Chondrocyte (in vitro differentiated cells): ENCODE results near the gene ALDOC. TPM values are rescaled to one million over a fixed set of nuclear protein-coding genes. Genes with fewer than 3 reads are reported as not detected.
"Not testable (repeated sequence)": the region's sequence is repeated elsewhere in the genome, so short reads cannot be mapped to it uniquely, and the experiment has no call there.

Source experiments
- DNase-seq: peaks from one replicate; pipeline ENCODE4 v3.0.0; 2021; ENCODE audit warnings: mixed read lengths, low spot score
- H3K27ac Mint-ChIP-seq: one replicate; pipeline ENCODE4 v1.8.0; 2021; ENCODE audit warnings: mild to moderate bottlenecking, moderate library complexity, mixed read lengths; ENCODE audit not compliant: unreplicated experiment
- H3K27me3 Mint-ChIP-seq: 2 replicates; pipeline ENCODE4 v1.8.0; 2021; ENCODE audit warnings: low read depth, mixed read lengths
- H3K36me3 Mint-ChIP-seq: 2 replicates; pipeline ENCODE4 v1.8.0; 2021; ENCODE audit warnings: low read depth, mixed read lengths
- H3K4me1 Mint-ChIP-seq: 2 replicates; pipeline ENCODE4 v1.8.0; 2021; ENCODE audit warnings: low read depth, mild to moderate bottlenecking, mixed read lengths
- H3K4me3 Mint-ChIP-seq: one replicate; pipeline ENCODE4 v1.8.0; 2021; ENCODE audit warnings: mild to moderate bottlenecking, moderate library complexity, mixed read lengths; ENCODE audit not compliant: unreplicated experiment
- H3K9me3 Mint-ChIP-seq: 2 replicates; pipeline ENCODE4 v1.8.0; 2021; ENCODE audit warnings: low read depth, mixed read lengths
- CTCF ChIP-seq: fragments of 200-600 bp; sonication (generic); IDR thresholded peaks from 2 replicates; pipeline ENCODE4 v1.5.0; 2021; ENCODE audit warnings: antibody characterized with exemption, mild to moderate bottlenecking, moderate library complexity
- total RNA-seq: library from RNA; stranded (reverse); gene quantifications from 3 replicates; pipeline ENCODE4 v1.2.1, GENCODE V29; 2021

ALDOC gene
- total RNA-seq, 1 donor from 2014 or later, result 9.5 TPM

DNA sequence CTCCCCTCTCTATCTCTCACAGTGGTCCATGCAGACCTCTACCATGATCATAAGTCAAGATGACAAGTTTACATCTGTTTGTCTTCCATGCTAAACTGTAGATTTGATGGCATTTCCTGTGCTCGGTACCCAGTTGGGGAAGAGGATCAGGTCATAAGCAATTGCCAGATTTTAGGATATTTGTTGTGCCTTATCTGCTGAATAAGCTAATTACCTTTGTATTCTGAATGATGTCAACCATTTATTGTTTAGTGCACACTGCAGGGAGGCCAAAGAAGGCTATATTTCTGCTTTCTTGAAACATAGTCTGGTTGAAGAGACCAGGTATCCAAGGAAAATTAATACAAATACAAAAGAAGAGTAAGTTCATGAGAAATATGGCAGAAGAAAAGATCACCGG is 5.8 kb upstream of the ALDOC start:
- DNase-seq, result no peak
- H3K27me3 Mint-ChIP-seq, result no peaks in the 10 kb centered on the region
- no peaks in the 10 kb centered on the region for H3K4me1 Mint-ChIP-seq
- TF ChIP-seq CTCF, result no peak
- H3K4me3 Mint-ChIP-seq, result no peak overlapping the region
- H3K9me3 Mint-ChIP-seq, result no peaks in the 10 kb centered on the region
- H3K36me3 Mint-ChIP-seq, result peaks cover 13% of the 10 kb centered on the region
- H3K27ac Mint-ChIP-seq, result no peak overlapping the region

- no peak for TF ChIP-seq CTCF
- no peaks in the 10 kb centered on the region for H3K4me1 Mint-ChIP-seq
Observed at GRCh38 chr17:28580959-28581358, 4.3 kb upstream of the ALDOC start.

GRCh38 chr17:28579526-28579925 is 2.8 kb upstream of the ALDOC start:
- Mint-ChIP-seq H3K4me3 (no peak overlapping the region), H3K9me3 (no peaks in the 10 kb centered on the region)
- no peak for TF ChIP-seq CTCF

More at GRCh38 chr17:28580959-28581358, 4.3 kb upstream of the ALDOC start:
- Mint-ChIP-seq H3K36me3 (peaks cover 13% of the 10 kb centered on the region), H3K27me3 (no peaks in the 10 kb centered on the region), H3K9me3 (no peaks in the 10 kb centered on the region), H3K27ac (no peak overlapping the region), H3K4me3 (no peak overlapping the region)
- DNase-seq, result no peak

GRCh38 chr17:28578246-28579195 is 1.8 kb upstream of the ALDOC start:
- Mint-ChIP-seq H3K4me3 (no peak overlapping the region), H3K9me3 (no peaks in the 10 kb centered on the region), H3K36me3 (peaks cover 2% of the 10 kb centered on the region), H3K27ac (no peak overlapping the region), H3K27me3 (no peaks in the 10 kb centered on the region), H3K4me1 (no peaks in the 10 kb centered on the region)
- TF ChIP-seq CTCF, result no peak
- peak; percentile 58 for DNase-seq

More at GRCh38 chr17:28579526-28579925, 2.8 kb upstream of the ALDOC start:
- Mint-ChIP-seq H3K27ac (no peak overlapping the region), H3K4me1 (no peaks in the 10 kb centered on the region), H3K36me3 (peaks cover 6% of the 10 kb centered on the region), H3K27me3 (no peaks in the 10 kb centered on the region)
- no peak for DNase-seq

GRCh38 chr17:28577466-28577824 is 750 bp upstream of the ALDOC start:
- Mint-ChIP-seq H3K36me3 (peaks cover 2% of the 10 kb centered on the region), H3K9me3 (no peaks in the 10 kb centered on the region), H3K4me3 (no peak overlapping the region), H3K27me3 (no peaks in the 10 kb centered on the region), H3K4me1 (peaks cover 6% of the 10 kb centered on the region), H3K27ac (no peak overlapping the region)
- DNase-seq, result no peak
- TF ChIP-seq CTCF, result no peak

DNA sequence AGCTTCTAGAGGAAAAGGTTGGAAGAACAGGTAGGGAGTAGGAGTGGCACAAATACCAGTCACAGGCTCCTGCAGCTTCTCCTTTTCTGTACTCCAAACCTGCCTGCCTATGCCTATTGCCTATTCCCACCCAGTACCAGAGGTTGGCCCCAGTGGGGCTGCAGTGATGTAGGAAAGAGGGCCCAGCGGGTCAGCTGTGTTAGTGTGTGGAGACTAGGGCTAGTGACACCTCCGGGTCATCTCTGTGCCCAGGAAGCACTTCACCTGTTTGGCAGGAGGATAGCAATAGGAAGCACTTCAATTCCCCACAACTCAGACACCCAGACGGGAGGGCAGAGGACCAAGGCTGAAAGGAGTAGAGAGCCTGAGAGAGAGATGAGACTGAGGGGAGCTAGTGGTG is 679 bp downstream of the ALDOC start:
- peak; percentile 38 for DNase-seq
- not testable (repeated sequence) for H3K27me3 Mint-ChIP-seq, H3K9me3 Mint-ChIP-seq, H3K36me3 Mint-ChIP-seq, H3K27ac Mint-ChIP-seq
- Mint-ChIP-seq H3K4me1 (peaks cover 14% of the 10 kb centered on the region), H3K4me3 (peak overlapping the region; percentile 52)
